Measurements from ENCODE around the gene DCST1. TPM values are rescaled to one million over a fixed set of nuclear protein-coding genes. Genes with fewer than 3 reads are reported as not detected.

DCST1 gene
- total and polyA plus RNA-seq, 2 donors (not counting 1 experiment from before 2014, with no cell fraction given), result 0.22 TPM; not detected in 1

GRCh38 chr1:154996966-154997701 is 36.5 kb upstream of the DCST1 start:
- Mint-ChIP-seq H3K4me1 (peaks cover 23% of the 10 kb centered on the region), H3K27me3 (no peaks in the 10 kb centered on the region), H3K27ac (no peak overlapping the region), H3K9me3 (ENCODE audit: insufficient read depth) (no peaks in the 10 kb centered on the region), H3K4me3 (no peak overlapping the region)
- H3K4me1 ChIP-seq (ENCODE audit: control insufficient read depth in 2 of 2, insufficient read depth in 2 of 2, low read length in 2 of 2), result peaks cover 11 to 17% of the 10 kb centered on the region in 2 donors
- H3K9ac ChIP-seq (ENCODE audit: low read length), result no peak overlapping the region
- H3K27ac ChIP-seq (ENCODE audit: low read length in 2 of 2), result no peak overlapping the region
- H4K20me1 ChIP-seq (ENCODE audit: control insufficient read depth, insufficient read depth, low read length, poor library complexity, severe bottlenecking), result no peaks in the 10 kb centered on the region
- no peak for ATAC-seq (ENCODE audit: low read depth)
- TF ChIP-seq EZH2 (IDR thresholded peaks at IDR 0.05; ENCODE audit: borderline replicate concordance, insufficient read depth, low read depth, low read length, poor library complexity, severe bottlenecking) (no peak), CTCF (IDR thresholded peaks at IDR 0.05) (no peak)
- peaks cover 5% of the 10 kb centered on the region for H3K79me2 ChIP-seq (ENCODE audit: control insufficient read depth, insufficient read depth, low read length)
- WGBS (ENCODE audit: insufficient coverage), result 76% methylated on average over 11 of the region's 15 CpGs
- DNase-seq, result no peak
- H3K27me3 ChIP-seq (replicated peaks in 1 of 4; ENCODE audit: control extremely low read depth in 1 of 4, control insufficient read depth in 3 of 4, insufficient read depth in 4 of 4, low read length in 3 of 4), result no peaks in the 10 kb centered on the region
- no peak overlapping the region for H2AFZ ChIP-seq (ENCODE audit: insufficient read depth, low read depth, low read length, poor library complexity, severe bottlenecking)
- intact Hi-C loops (cut with micrococcal nuclease), result no loop called here
- peaks cover 0 to 6% of the 10 kb centered on the region in 2 experiments for H3K36me3 ChIP-seq (replicated peaks in 1 of 2; ENCODE audit: control extremely low read depth in 1 of 2, control insufficient read depth in 1 of 2, extremely low read depth in 1 of 2, insufficient read depth in 2 of 2, low read length in 1 of 2)
- H3K4me2 ChIP-seq (replicated peaks; ENCODE audit: low read depth, low read length, poor library complexity, severe bottlenecking), result no peak overlapping the region
- POLR2A ChIA-PET, result no interaction called here
- no peak overlapping the region for H3K4me3 ChIP-seq (ENCODE audit: control extremely low read depth in 1 of 5, extremely low read depth in 1 of 5, insufficient read depth in 1 of 5, low read depth in 2 of 5, low read length in 4 of 5)
- no peaks in the 10 kb centered on the region for H3K9me3 ChIP-seq (ENCODE audit: control extremely low read depth in 1 of 3, control insufficient read depth in 2 of 3, insufficient read depth in 1 of 3, low read length in 2 of 3)
- CTCF ChIA-PET, result interaction anchor here (0.7 to 18.4 kb wide), 10 partner anchors 14 to 90 kb away, joined by 3 to 295 read pairs (median 3); partner anchors contain the start of genes FLAD1, PBXIP1 and PYGO2

GRCh38 chr1:154998201-154998780 is 35.3 kb upstream of the DCST1 start:
- ATAC-seq (ENCODE audit: low read depth) (no peak), DNase-seq (no peak)
- Mint-ChIP-seq H3K27me3 (no peaks in the 10 kb centered on the region), H3K27ac (peak overlapping the region; percentile 17), H3K4me3 (peak overlapping the region; percentile 26), H3K9me3 (ENCODE audit: insufficient read depth) (no peaks in the 10 kb centered on the region), H3K4me1 (peaks cover 23% of the 10 kb centered on the region)
- Histone ChIP-seq H3K36me3 (replicated peaks in 1 of 2; ENCODE audit: control extremely low read depth in 1 of 2, control insufficient read depth in 1 of 2, extremely low read depth in 1 of 2, insufficient read depth in 2 of 2, low read length in 1 of 2) (no peaks in the 10 kb centered on the region), H3K9me3 (ENCODE audit: control extremely low read depth in 1 of 3, control insufficient read depth in 2 of 3, insufficient read depth in 1 of 3, low read length in 2 of 3) (no peaks in the 10 kb centered on the region), H3K79me2 (ENCODE audit: control insufficient read depth, insufficient read depth, low read length) (peaks cover 14% of the 10 kb centered on the region), H3K27me3 (replicated peaks in 1 of 4; ENCODE audit: control extremely low read depth in 1 of 4, control insufficient read depth in 3 of 4, insufficient read depth in 4 of 4, low read length in 3 of 4) (no peaks in the 10 kb centered on the region), H2AFZ (ENCODE audit: insufficient read depth, low read depth, low read length, poor library complexity, severe bottlenecking) (no peak overlapping the region), H3K9ac (ENCODE audit: low read length) (no peak overlapping the region), H3K4me1 (ENCODE audit: control insufficient read depth in 2 of 2, insufficient read depth in 2 of 2, low read length in 2 of 2) (peaks cover 11 to 17% of the 10 kb centered on the region in 2 donors), H3K4me2 (replicated peaks; ENCODE audit: low read depth, low read length, poor library complexity, severe bottlenecking) (peak overlapping the region; percentile 97), H3K4me3 (ENCODE audit: control extremely low read depth in 1 of 5, extremely low read depth in 1 of 5, insufficient read depth in 1 of 5, low read depth in 2 of 5, low read length in 4 of 5) (no peak overlapping the region), H3K27ac (ENCODE audit: low read length in 2 of 2) (no peak overlapping the region), H4K20me1 (ENCODE audit: control insufficient read depth, insufficient read depth, low read length, poor library complexity, severe bottlenecking) (no peaks in the 10 kb centered on the region)
- intact Hi-C loops (cut with micrococcal nuclease), result no loop called here
- POLR2A ChIA-PET, result interaction anchor here (0.7 to 7.4 kb wide), 8 partner anchors 10 to 139 kb away, joined by 3 to 74 read pairs (median 6); partner anchors contain the start of genes CKS1B, FLAD1 and PYGO2
- TF ChIP-seq EZH2 (IDR thresholded peaks at IDR 0.05; ENCODE audit: borderline replicate concordance, insufficient read depth, low read depth, low read length, poor library complexity, severe bottlenecking) (no peak), CTCF (IDR thresholded peaks at IDR 0.05) (no peak)
- 100% methylated on average over 1 of the region's 16 CpGs for WGBS (ENCODE audit: insufficient coverage)
- CTCF ChIA-PET, result interaction anchor here (0.6 to 18.4 kb wide), 20 partner anchors 10 to 953 kb away, joined by 3 to 295 read pairs (median 6); partner anchors contain the start of genes CKS1B, FLAD1, PBXIP1 and PMVK

Measured in B cell (primary cell).